Measurements from ENCODE around the gene PCDHGA5. TPM values are rescaled to one million over a fixed set of nuclear protein-coding genes. Genes with fewer than 3 reads are reported as not detected.
"Not testable (repeated sequence)": the region's sequence is repeated elsewhere in the genome, so short reads cannot be mapped to it uniquely, and the experiment has no call there.

PCDHGA5 gene
- total RNA-seq, 2 experiments from 2014 or later, result 0.05 TPM; not detected in 1

DNA sequence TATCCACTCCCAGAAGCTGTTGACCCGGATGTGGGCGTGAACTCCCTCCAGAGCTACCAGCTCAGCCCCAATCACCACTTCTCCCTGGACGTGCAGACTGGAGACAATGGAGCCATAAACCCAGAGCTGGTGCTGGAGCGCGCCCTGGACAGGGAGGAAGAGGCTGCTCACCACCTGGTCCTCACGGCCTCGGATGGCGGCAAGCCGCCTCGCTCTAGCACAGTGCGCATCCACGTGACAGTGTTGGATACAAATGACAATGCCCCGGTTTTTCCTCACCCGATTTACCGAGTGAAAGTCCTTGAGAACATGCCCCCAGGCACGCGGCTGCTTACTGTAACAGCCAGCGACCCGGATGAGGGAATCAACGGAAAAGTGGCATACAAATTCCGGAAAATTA, 29.3 kb downstream of the PCDHGA5 start:
- Mint-ChIP-seq H3K4me3 (no peak overlapping the region), H3K27me3 (ENCODE audit: low read depth) (peaks cover 60% of the 10 kb centered on the region), H3K4me1 (ENCODE audit: low read depth) (no peaks in the 10 kb centered on the region), H3K36me3 (ENCODE audit: low read depth) (peaks cover 19% of the 10 kb centered on the region), H3K9me3 (peaks cover 23% of the 10 kb centered on the region), H3K27ac (no peak overlapping the region)
- CTCF ChIA-PET, result interaction anchor here (1.1 to 2.0 kb wide), 3 partner anchors 28 to 165 kb away, joined by 3 to 6 read pairs (median 4); partner anchors contain the start of gene PCDHGA11
- DNase-seq, result no peak
- intact Hi-C loops (cut with micrococcal nuclease), result no loop called here

DNA sequence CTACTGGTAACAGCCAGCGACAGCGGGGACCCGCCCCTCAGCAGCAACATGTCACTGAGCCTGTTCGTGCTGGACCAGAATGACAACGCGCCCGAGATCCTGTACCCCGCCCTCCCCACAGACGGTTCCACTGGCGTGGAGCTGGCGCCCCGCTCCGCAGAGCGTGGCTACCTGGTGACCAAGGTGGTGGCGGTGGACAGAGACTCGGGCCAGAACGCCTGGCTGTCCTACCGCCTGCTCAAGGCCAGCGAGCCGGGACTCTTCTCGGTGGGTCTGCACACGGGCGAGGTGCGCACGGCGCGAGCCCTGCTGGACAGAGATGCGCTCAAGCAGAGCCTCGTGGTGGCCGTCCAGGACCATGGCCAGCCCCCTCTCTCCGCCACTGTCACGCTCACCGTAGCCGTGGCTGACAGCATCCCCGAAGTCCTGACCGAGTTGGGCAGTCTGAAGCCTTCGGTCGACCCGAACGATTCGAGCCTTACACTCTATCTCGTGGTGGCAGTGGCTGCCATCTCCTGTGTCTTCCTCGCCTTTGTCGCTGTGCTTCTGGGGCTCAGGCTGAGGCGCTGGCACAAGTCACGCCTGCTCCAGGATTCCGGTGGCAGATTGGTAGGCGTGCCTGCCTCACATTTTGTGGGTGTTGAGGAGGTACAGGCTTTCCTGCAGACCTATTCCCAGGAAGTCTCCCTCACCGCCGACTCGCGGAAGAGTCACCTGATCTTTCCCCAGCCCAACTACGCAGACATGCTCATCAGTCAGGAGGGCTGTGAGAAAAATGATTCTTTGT, 30.6 kb downstream of the PCDHGA5 start:
- H3K36me3 Mint-ChIP-seq (ENCODE audit: low read depth), result peaks cover 20% of the 10 kb centered on the region
- CTCF ChIA-PET, result interaction anchor here (2.2 kb wide), 1 partner anchor 30 kb away, joined by 6 read pairs; the partner anchor contains the start of gene PCDHGA5
- peaks cover 60% of the 10 kb centered on the region for H3K27me3 Mint-ChIP-seq (ENCODE audit: low read depth)
- H3K4me1 Mint-ChIP-seq (ENCODE audit: low read depth); DNase-seq; intact Hi-C loops (cut with micrococcal nuclease); H3K4me3 Mint-ChIP-seq: not testable (repeated sequence)
- peak overlapping the region; percentile 41 for H3K27ac Mint-ChIP-seq
- peaks cover 21% of the 10 kb centered on the region for H3K9me3 Mint-ChIP-seq

DNA sequence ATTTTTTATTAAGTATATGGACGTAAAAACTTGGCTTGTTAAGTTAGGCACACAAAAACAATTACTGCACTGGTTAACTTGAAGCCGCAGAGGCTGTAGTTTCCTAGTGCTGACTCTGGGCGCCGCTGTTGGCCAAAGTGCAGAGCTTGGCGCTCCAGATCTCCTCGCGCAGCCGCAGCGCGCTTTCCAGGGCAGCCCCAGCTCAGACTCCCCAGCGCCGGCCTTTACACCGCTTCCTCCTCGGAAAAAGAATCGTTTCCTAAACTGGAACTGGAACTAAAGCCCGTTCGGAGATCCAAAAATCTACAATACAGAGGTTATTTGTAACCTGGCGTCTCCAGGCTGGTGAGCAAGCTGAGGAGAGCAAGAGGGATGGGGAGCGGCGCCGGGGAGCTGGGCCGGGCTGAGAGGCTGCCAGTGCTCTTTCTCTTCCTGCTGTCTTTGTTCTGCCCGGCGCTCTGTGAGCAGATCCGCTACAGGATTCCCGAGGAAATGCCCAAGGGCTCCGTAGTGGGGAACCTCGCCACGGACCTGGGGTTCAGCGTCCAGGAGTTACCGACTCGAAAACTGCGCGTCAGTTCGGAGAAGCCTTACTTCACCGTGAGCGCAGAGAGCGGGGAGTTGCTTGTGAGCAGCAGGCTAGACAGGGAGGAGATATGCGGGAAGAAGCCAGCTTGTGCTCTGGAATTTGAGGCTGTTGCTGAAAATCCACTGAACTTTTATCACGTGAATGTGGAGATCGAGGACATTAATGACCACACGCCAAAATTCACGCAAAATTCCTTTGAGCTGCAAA, 34.0 kb downstream of the PCDHGA5 start, which contains the start of gene PCDHGB5:
Gene PCDHGB5 (plus strand): TSS at position 192 of the 796 bp plus-strand sequence. CDS start 181 bp downstream, at position 373.
- Mint-ChIP-seq H3K9me3 (peaks cover 18% of the 10 kb centered on the region), H3K27me3 (ENCODE audit: low read depth) (peaks cover 56% of the 10 kb centered on the region), H3K36me3 (ENCODE audit: low read depth) (peaks cover 14% of the 10 kb centered on the region), H3K4me3 (peak within 1 kb of the TSS; percentile 50)
- peak; percentile 51 for DNase-seq
- H3K27ac Mint-ChIP-seq; H3K4me1 Mint-ChIP-seq (ENCODE audit: low read depth); intact Hi-C loops (cut with micrococcal nuclease): not testable (repeated sequence)
- CTCF ChIA-PET, result interaction anchor here (0.7 to 1.9 kb wide), 10 partner anchors 11 to 160 kb away, joined by 3 to 9 read pairs (median 4); partner anchors contain the start of genes PCDHGA10, PCDHGA11, PCDHGA12 and PCDHGB4

DNA sequence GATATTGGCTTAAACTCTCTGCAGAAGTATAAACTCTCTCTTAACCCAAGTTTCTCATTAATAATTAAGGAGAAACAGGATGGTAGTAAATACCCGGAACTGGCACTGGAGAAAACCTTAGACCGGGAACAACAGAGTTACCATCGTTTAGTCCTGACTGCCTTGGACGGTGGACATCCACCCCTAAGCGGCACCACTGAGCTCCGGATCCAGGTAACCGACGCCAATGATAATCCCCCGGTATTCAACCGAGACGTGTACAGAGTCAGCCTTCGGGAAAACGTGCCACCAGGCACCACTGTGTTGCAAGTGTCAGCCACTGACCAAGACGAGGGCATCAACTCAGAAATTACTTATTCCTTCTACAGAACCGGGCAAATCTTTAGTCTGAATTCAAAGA, 34.6 kb downstream of the PCDHGA5 start:
- no peak overlapping the region for H3K4me3 Mint-ChIP-seq
- DNase-seq, result no peak
- peaks cover 9% of the 10 kb centered on the region for H3K36me3 Mint-ChIP-seq (ENCODE audit: low read depth)
- peaks cover 22% of the 10 kb centered on the region for H3K9me3 Mint-ChIP-seq
- intact Hi-C loops (cut with micrococcal nuclease), result no loop called here
- H3K27me3 Mint-ChIP-seq (ENCODE audit: low read depth), result peaks cover 58% of the 10 kb centered on the region
- peaks cover 5% of the 10 kb centered on the region for H3K4me1 Mint-ChIP-seq (ENCODE audit: low read depth)
- CTCF ChIA-PET, result interaction anchor here (1.8 to 1.9 kb wide), 3 partner anchors 14 to 114 kb away, joined by 7 to 9 read pairs (median 9); partner anchors contain the start of genes PCDHGA10 and PCDHGA12
- H3K27ac Mint-ChIP-seq, result no peak overlapping the region

DNA sequence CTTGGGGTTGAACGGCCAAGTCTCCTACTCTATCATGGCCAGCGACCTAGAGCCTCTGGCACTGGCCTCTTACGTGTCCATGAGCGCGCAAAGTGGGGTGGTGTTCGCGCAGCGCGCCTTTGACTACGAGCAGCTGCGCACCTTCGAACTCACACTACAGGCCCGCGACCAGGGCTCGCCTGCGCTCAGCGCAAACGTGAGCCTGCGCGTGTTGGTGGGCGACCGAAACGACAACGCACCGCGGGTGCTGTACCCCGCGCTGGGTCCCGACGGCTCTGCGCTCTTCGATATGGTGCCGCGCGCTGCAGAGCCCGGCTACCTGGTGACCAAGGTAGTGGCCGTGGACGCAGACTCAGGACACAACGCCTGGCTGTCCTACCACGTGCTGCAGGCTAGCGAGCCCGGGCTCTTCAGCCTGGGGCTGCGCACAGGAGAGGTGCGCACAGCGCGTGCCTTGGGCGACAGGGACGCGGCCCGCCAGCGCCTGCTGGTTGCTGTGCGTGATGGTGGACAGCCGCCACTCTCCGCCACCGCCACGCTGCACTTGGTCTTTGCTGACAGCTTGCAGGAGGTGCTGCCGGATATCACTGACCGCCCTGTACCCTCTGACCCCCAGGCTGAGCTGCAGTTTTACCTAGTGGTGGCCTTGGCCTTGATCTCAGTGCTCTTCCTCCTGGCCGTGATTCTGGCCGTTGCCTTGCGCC, 35.7 kb downstream of the PCDHGA5 start:
- H3K27me3 Mint-ChIP-seq (ENCODE audit: low read depth), result peaks cover 58% of the 10 kb centered on the region

DNA sequence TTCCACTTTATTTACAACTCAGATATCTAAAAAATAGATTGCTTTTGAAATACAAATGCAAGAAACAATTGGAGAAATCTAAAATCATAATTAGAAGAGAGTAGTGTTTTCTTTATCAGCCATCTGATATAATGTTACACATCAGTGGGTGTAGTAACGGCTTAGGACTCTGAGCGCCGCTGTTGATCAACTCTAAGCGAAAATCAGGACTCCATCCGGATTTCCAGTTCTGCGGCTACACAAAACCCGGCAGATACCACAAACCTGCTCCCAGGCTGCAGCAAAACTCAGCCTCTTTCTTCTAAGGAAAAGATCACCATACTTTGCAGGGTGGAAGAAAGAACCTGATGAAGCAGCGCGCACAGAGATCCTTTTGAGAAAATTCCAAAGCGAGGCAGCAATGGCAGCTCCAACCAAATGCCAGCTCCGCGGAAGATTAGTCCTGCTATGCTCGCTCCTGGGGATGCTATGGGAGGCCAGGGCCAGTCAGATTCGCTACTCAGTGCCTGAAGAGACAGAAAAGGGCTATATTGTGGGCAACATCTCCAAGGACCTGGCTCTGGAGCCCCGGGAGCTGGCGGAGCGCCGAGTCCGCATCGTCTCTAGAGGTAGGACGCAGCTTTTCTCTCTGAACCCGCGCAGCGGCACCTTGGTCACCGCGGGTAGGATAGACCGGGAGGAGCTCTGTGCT, 38.7 kb downstream of the PCDHGA5 start, which contains the start of gene PCDHGA9:
Gene PCDHGA9 (plus strand): TSS at position 226 of the 691 bp plus-strand sequence. CDS start 175 bp downstream, at position 401.
- Mint-ChIP-seq H3K27me3 (ENCODE audit: low read depth) (peaks cover 60% of the 10 kb centered on the region), H3K9me3 (peaks cover 21% of the 10 kb centered on the region), H3K4me1 (ENCODE audit: low read depth) (peaks cover 5% of the 10 kb centered on the region), H3K27ac (no peak within 1 kb of the TSS), H3K4me3 (peak within 1 kb of the TSS; percentile 45), H3K36me3 (ENCODE audit: low read depth) (peaks cover 10% of the 10 kb centered on the region)
- peak; percentile 45 for DNase-seq
- CTCF ChIA-PET, result interaction anchor here (0.6 to 1.9 kb wide), 7 partner anchors 9 to 206 kb away, joined by 3 to 6 read pairs (median 3); partner anchors contain the start of genes PCDHGA10, PCDHGA2 and TAF7
- intact Hi-C loops (cut with micrococcal nuclease), result no loop called here

More for the DNA sequence above, 35.7 kb downstream of the PCDHGA5 start:
- intact Hi-C loops (cut with micrococcal nuclease), result no loop called here
- peaks cover 21% of the 10 kb centered on the region for H3K9me3 Mint-ChIP-seq
- no peak for DNase-seq
- H3K4me3 Mint-ChIP-seq, result no peak overlapping the region
- peaks cover 5% of the 10 kb centered on the region for H3K4me1 Mint-ChIP-seq (ENCODE audit: low read depth)
- no peak overlapping the region for H3K27ac Mint-ChIP-seq
- peaks cover 10% of the 10 kb centered on the region for H3K36me3 Mint-ChIP-seq (ENCODE audit: low read depth)
- CTCF ChIA-PET, result interaction anchor here (0.9 to 1.3 kb wide), 2 partner anchors 113 to 595 kb away, joined by 3 to 6 read pairs; no protein-coding TSS in a partner anchor

DNA sequence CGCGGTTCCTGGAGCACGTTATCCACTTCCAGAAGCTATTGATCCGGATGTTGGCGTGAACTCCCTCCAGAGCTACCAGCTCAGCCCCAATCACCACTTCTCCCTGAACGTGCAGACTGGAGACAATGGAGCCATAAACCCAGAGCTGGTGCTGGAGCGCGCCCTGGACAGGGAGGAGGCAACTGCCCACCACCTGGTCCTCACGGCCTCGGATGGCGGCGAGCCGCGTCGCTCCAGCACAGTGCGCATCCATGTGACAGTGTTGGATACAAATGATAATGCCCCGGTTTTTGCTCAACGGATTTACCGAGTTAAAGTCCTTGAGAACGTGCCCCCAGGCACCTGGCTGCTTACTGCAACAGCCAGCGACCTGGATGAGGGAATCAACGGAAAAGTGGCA, 39.4 kb downstream of the PCDHGA5 start:
- CTCF ChIA-PET, result interaction anchor here (1.0 to 1.9 kb wide), 6 partner anchors 8 to 153 kb away, joined by 3 to 6 read pairs (median 4); partner anchors contain the start of genes PCDHGA10, PCDHGA2 and TAF7
- H3K27me3 Mint-ChIP-seq (ENCODE audit: low read depth), result peaks cover 63% of the 10 kb centered on the region
- no peak overlapping the region for H3K27ac Mint-ChIP-seq
- H3K36me3 Mint-ChIP-seq (ENCODE audit: low read depth), result peaks cover 11% of the 10 kb centered on the region
- H3K4me3 Mint-ChIP-seq, result no peak overlapping the region
- intact Hi-C loops (cut with micrococcal nuclease), result no loop called here
- peaks cover 23% of the 10 kb centered on the region for H3K9me3 Mint-ChIP-seq
- no peak for DNase-seq
- peaks cover 6% of the 10 kb centered on the region for H3K4me1 Mint-ChIP-seq (ENCODE audit: low read depth)

DNA sequence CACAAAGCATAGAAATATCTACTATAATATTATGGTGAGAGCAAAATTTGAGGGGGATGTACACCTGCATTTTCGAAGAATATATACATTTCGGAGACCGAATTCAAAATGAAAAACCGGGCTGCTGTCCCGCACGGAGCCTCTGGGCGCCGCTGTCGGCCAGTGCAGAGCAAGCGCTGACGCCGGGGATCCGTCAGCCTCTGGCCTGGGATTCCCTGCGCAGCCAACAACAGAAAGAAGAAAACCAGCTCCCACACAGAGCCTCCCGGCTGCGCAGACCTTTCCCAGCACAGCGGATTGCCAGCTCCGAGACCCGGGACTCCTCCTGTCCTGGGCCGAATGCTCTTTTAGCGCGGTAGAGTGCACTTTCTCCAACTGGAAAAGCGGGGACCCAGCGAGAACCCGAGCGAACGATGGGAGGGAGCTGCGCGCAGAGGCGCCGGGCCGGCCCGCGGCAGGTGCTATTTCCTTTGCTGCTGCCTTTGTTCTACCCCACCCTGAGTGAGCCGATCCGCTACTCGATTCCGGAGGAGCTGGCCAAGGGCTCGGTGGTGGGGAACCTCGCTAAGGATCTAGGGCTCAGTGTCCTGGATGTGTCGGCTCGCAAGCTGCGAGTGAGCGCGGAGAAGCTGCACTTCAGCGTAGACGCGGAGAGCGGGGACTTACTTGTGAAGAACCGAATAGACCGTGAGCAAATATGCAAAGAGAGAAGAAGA, 44.0 kb downstream of the PCDHGA5 start, which contains the start of gene PCDHGB6:
Gene PCDHGB6 (plus strand): TSS at position 232 of the 716 bp plus-strand sequence. CDS start 182 bp downstream, at position 414.
- H3K36me3 Mint-ChIP-seq (ENCODE audit: low read depth), result peaks cover 14% of the 10 kb centered on the region
- intact Hi-C loops (cut with micrococcal nuclease), result loop anchor here (5.0 kb wide), 1 partner anchor 36 kb away; the partner anchor contains the start of genes PCDHGA6 and PCDHGB3
- CTCF ChIA-PET, result interaction anchor here (0.7 to 2.0 kb wide), 6 partner anchors 9 to 156 kb away, joined by 3 to 9 read pairs (median 4); partner anchors contain the start of genes PCDHGA11, PCDHGB7, PCDHGC3 and TAF7
- peak within 1 kb of the TSS; percentile 48 for H3K4me3 Mint-ChIP-seq
- peaks cover 66% of the 10 kb centered on the region for H3K27me3 Mint-ChIP-seq (ENCODE audit: low read depth)
- H3K4me1 Mint-ChIP-seq (ENCODE audit: low read depth); H3K27ac Mint-ChIP-seq: not testable (repeated sequence)
- peaks cover 19% of the 10 kb centered on the region for H3K9me3 Mint-ChIP-seq
- peak; percentile 51 for DNase-seq

DNA sequence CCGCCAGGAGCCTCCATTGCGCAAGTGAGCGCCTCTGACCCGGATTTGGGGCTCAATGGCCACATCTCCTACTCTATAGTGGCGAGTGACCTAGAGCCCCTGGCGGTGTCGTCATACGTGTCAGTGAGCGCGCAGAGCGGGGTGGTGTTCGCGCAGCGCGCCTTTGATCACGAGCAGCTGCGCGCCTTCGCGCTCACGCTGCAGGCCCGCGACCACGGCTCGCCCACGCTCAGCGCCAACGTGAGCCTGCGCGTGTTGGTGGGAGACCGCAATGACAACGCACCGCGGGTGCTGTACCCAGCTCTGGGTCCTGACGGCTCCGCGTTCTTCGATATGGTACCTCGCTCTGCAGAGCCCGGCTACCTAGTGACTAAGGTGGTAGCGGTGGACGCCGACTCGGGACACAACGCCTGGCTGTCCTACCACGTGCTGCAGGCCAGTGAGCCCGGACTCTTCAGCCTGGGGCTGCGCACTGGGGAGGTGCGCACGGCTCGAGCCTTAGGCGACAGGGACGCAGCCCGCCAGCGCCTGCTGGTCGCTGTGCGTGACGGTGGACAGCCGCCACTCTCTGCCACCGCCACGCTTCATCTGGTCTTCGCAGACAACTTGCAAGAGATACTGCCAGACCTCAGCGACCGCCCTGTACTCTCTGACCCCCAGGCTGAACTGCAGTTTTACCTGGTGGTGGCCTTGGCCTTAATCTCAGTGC, 45.8 kb downstream of the PCDHGA5 start:
- peaks cover 14% of the 10 kb centered on the region for H3K4me1 Mint-ChIP-seq (ENCODE audit: low read depth)
- H3K9me3 Mint-ChIP-seq, result peaks cover 17% of the 10 kb centered on the region
- intact Hi-C loops (cut with micrococcal nuclease), result loop anchor here (5.0 to 10.0 kb wide), 3 partner anchors 37 to 465 kb away; partner anchors contain the start of genes DIAPH1, PCDH1, PCDHGA6 and PCDHGB3
- peaks cover 69% of the 10 kb centered on the region for H3K27me3 Mint-ChIP-seq (ENCODE audit: low read depth)
- no peak overlapping the region for H3K27ac Mint-ChIP-seq
- CTCF ChIA-PET, result interaction anchor here (0.5 kb wide), 1 partner anchor 12 kb away, joined by 3 read pairs; the partner anchor contains the start of gene PCDHGB5
- H3K4me3 Mint-ChIP-seq, result no peak overlapping the region
- peaks cover 17% of the 10 kb centered on the region for H3K36me3 Mint-ChIP-seq (ENCODE audit: low read depth)
- DNase-seq, result no peak

DNA sequence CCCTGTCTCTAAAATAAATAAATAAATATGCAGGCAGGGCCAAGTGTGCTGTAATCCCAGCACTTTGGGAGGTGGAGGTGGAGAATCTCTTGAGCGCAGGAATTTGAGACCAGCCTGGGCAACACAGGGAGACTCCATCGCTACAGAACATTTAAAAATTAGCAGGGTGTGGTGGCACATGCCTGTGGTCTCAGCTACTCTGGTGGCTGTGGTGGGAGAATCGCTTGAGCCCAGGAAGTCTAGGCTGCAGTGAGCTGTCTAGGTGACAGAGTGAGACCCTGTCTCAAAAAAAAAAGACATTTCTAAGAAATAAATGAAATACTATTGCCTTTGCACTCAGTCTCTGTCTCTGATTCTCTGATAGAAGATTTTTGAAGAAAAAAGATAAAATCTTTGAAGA, 47.6 kb downstream of the PCDHGA5 start:
- Mint-ChIP-seq H3K27me3 (ENCODE audit: low read depth) (peaks cover 68% of the 10 kb centered on the region), H3K27ac (no peak overlapping the region), H3K9me3 (peaks cover 17% of the 10 kb centered on the region), H3K4me3 (no peak overlapping the region), H3K4me1 (ENCODE audit: low read depth) (peaks cover 14% of the 10 kb centered on the region), H3K36me3 (ENCODE audit: low read depth) (peaks cover 23% of the 10 kb centered on the region)
- intact Hi-C loops (cut with micrococcal nuclease), result loop anchor here (5.0 to 10.0 kb wide), 2 partner anchors 206 to 463 kb away; partner anchors contain the start of genes DIAPH1 and PCDH1
- CTCF ChIA-PET, result interaction anchor here (0.6 to 2.7 kb wide), 6 partner anchors 8 to 101 kb away, joined by 3 to 14 read pairs (median 4); partner anchors contain the start of gene PCDHGA11
- no peak for DNase-seq

Data from activated naive CD4-positive, alpha-beta T cell treated with anti-CD3 and anti-CD28 coated beads for 36 hours (primary cell).